ENCODE results near the gene SNX30. TPM values are rescaled to one million over a fixed set of nuclear protein-coding genes. Genes with fewer than 3 reads are reported as not detected.

The SNX30 gene
- total RNA-seq, 1 donor from 2014 or later: 10.7 TPM

DNA sequence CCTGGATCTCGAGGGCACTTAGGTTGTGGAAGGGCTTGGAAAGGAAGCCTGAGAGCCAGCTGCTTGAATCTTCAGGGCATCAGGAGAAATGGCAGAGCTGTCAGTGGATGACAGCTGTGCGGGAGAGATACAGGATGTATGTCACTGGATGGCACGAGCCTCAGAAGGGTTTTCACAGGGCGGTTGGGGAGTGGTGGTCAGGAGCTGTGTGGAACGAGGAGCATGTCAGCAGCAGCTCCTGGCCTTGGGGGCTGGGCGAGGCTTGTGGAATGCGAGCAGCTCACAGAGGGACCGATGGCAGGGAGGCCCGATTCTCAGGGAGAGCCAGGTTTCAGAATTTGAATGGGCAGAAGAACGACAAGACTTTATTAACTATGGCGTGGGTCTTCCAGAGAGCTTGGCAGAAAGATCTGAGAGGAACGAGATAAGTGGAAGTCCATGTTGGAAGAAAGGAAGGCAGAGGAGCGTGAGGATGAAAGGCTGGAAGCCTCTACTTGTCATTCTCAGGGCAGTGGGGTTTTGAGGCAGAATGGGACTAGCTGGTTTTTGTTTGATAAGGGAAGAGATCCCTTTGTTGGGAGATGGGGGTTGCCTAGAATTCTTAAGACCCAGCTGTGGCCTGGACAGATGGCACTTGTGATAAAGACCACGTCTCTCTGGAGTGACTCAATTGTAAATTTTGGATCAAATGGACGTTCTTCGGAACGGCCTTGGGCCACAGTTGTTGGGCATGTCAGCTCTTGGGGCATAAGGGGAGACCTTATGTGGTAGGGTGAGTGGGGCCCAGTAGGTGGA lies 60.3 kb downstream of the SNX30 start:
- DNase-seq (ENCODE audit: low spot score) (no peak), ATAC-seq (no peak)
- intact Hi-C loops (cut with DNase I): no loop called here

GRCh38 chr9:112811518-112811917 lies 61.0 kb downstream of the SNX30 start:
- ATAC-seq (no peak), DNase-seq (ENCODE audit: low spot score) (no peak)
- intact Hi-C loops (cut with DNase I): no loop called here

GRCh38 chr9:112815868-112816267 lies 65.3 kb downstream of the SNX30 start:
- ATAC-seq: no peak
- DNase-seq (ENCODE audit: low spot score): no peak
- intact Hi-C loops (cut with DNase I): no loop called here

- ATAC-seq (no peak), DNase-seq (ENCODE audit: low spot score) (no peak)
- intact Hi-C loops (cut with DNase I): no loop called here
These were observed 67.3 kb downstream of the SNX30 start for GRCh38 chr9:112817860-112818203.

GRCh38 chr9:112819635-112820496 lies 69.3 kb downstream of the SNX30 start:
- ATAC-seq: peak; percentile 88
- intact Hi-C loops (cut with DNase I): no loop called here
- no peak for DNase-seq (ENCODE audit: low spot score)

DNA sequence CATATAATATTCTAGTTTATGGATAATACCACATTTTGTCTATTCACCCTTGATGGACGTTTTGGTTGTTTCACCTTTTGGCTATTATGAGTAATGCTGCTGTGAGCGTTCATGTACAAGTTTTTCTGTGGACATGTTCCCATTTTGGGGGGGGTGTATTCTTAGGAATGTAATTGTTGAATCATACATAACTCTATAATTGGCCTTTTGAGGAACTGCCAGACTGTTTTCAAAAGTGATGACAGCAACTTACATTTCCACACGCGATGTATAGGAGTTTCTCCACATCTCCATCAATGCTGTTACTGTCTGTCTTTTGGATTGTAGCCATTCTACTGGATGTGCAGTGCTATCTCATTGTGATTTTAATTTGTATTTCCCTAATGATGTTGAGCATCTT lies 70.3 kb downstream of the SNX30 start:
- ATAC-seq: no peak
- intact Hi-C loops (cut with DNase I): no loop called here

DNA sequence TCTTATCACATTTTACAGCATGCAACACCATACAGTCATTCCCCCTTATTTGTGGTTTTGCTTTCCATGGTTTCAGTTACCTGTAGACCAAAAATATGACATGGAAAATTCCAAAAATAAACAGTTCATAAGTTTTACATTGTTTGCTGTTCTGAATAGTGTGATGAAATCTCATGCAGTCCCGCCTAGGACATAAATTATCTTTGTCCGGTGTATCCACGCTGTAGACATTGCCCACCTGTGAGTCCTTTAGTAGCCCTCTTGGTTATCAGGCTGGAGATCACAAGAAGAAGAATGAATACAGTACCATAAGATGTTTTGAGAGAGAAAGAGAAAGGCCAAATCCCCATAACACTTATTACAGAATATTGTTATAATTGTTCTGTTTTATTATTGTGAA lies 72.1 kb downstream of the SNX30 start:
- intact Hi-C loops (cut with DNase I): no loop called here

More for the DNA sequence above, 70.3 kb downstream of the SNX30 start:
- no peak for DNase-seq (ENCODE audit: low spot score)

DNA sequence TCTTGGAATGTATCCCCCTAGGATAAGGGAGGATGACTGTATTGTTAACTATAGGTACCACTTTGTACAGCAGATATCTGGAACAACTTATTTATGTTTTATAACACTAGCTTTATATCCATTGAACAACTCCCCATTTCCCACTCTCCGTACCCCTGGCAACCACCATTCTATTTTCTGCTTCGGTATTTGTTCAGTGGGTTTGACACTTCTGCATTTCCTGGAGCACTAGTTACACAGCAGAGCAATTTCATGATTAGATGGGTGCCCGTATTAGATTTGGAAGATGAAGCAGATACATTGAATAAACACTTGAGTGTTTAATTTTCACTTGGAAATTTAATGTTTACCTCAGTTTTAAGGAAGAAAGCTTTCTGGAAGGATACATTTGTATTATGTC lies 72.7 kb downstream of the SNX30 start:
- DNase-seq (ENCODE audit: low spot score): no peak
- intact Hi-C loops (cut with DNase I): no loop called here

More for the DNA sequence above, 72.1 kb downstream of the SNX30 start:
- ATAC-seq (no peak), DNase-seq (ENCODE audit: low spot score) (no peak)

GRCh38 chr9:112831281-112831851 lies 80.8 kb downstream of the SNX30 start:
- DNase-seq (ENCODE audit: low spot score) (no peak), ATAC-seq (peak; percentile 71)
- intact Hi-C loops (cut with DNase I): no loop called here

More for the DNA sequence above, 72.7 kb downstream of the SNX30 start:
- no peak for ATAC-seq

DNA sequence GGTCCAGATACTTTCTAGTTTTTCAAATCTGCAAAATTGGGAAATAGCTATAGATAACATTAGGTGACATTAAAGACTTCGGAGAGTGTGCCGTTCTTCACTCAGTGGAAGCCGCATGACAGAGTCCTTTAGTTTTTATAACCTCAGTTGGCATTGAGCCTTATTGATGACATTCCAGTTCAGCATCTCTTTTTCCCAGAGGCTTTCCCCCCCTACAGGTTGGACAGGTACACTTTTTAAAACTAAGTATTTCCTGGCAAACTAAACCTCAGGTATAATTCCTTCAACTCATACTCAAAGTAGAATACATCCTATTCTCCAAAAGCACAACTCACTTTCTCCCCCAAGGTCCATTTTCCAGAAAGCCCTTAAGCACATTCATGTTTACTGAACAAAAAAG lies 81.4 kb downstream of the SNX30 start:
- ATAC-seq (no peak), DNase-seq (ENCODE audit: low spot score) (no peak)
- intact Hi-C loops (cut with DNase I): no loop called here

GRCh38 chr9:112833081-112833480 lies 82.5 kb downstream of the SNX30 start:
- DNase-seq (ENCODE audit: low spot score) (no peak), ATAC-seq (no peak)
- intact Hi-C loops (cut with DNase I): no loop called here

DNA sequence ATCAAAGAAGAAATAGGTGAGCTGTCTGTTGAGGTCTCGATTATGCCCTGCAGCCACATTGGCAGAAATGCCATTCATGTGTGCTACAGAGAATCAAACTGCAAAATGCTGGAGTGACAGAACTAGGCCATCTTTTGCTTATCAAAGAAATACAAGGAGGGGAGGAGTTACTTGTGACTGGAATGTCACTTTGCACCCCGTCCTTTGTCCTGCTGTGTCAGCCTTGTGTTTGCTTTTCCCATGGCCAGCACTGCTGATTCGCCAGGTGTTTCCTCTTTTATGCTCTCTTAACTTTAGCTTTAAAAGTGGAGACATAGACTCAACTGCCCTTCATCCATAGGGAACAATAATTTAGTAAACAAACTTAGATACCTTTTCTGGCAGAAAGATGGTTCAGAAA lies 85.8 kb downstream of the SNX30 start:
- no peak for ATAC-seq
- no peak for DNase-seq (ENCODE audit: low spot score)
- intact Hi-C loops (cut with DNase I): no loop called here

DNA sequence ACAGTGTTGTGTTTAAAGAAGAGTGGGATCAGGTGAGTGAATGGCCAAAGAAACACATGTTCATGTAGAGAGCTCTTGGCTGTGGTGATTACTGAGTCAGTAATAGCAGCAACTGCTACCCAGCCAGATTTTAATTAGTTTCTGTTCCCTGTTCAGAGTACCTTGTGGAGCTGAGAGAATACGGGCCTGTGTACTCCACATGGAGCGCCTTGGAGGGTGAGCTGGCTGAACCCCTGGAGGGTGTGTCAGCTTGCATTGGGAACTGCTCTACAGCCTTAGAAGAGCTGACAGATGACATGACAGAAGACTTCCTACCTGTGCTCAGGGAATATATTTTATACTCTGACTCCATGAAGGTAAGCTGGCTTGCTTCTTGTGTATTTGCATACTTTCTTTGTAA lies 87.8 kb downstream of the SNX30 start:
- ATAC-seq (no peak), DNase-seq (ENCODE audit: low spot score) (no peak)
- intact Hi-C loops (cut with DNase I): no loop called here

- ATAC-seq (peak; percentile 36), DNase-seq (ENCODE audit: low spot score) (no peak)
- intact Hi-C loops (cut with DNase I): no loop called here
These were observed 88.8 kb downstream of the SNX30 start for GRCh38 chr9:112839331-112839730.

DNA sequence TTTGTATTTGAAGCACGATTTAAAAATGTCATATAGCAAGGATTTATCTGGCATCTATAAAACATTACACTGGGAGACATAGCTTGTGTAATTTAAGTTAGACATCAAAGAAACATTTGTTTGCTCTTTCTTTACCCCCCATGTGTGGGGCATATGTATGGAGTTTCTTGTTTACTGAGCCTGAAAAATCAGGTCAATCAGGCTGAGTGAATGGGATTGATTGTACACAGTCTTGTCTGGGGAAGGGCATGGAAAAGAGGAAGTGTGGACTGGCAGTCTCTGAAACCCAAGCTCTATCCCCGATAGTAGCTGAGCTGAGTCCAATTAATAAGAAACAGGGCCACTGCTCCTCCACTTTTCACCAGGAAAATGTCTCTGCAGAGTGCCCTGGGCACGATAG lies 90.7 kb downstream of the SNX30 start:
- intact Hi-C loops (cut with DNase I): no loop called here
- ATAC-seq (no peak), DNase-seq (ENCODE audit: low spot score) (no peak)

DNA sequence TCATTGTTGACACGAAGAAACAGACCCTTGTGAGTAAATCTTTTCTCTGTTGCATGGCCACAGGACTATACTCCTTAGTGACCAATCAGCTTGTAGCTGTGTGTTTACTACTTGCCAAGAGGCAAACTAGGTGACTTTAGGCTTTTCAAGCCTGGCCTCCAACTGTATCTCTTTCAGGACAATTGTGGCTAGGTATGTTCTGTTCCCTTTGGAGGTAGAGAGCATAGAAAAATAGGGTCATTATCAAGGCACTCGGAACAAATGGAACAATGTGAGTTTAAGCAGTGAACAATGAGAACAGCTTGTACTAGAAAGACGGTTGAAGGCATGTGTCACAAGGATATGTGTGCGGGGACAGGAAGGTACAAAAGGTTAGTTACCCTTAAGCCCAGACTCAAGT lies 92.0 kb downstream of the SNX30 start:
- no peak for DNase-seq (ENCODE audit: low spot score)
- no peak for ATAC-seq
- intact Hi-C loops (cut with DNase I): no loop called here

DNA sequence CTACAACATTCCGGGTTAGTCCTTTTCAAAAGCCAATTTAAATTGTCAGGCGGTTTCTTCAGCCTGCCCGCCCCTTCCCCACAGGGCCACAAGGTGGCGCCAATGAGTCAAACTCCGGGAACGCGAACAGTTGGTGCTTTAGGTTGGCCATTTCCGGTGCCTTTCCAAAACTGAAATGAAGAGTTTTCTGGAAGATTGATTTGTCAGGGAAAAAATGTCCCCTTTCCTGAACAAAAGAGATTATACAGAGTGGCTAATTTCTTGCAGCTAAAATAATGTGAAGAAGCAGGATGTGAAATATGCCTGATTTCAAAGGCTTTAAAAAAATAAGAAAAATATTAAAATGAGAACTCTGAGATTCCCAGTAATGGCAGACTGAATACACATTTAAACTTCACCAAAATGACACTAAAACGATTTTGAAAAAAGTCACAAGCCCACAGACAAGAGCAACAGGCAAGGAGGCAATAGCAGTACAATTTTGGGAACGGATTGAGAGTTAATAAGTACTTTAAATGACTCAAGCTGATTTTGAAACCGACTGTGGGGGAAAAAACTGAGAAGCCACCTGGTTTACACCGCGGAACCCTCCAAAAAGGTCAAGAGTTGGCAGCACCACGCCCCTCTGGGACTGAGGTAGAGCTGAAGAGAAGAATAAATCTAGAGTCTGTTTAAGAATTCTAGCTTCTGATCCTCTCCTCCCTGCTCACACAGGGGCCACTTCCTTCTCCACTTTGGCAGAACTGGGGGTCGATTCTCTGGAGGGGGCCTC lies 94.4 kb downstream of the SNX30 start:
- intact Hi-C loops (cut with DNase I): no loop called here
- DNase-seq (ENCODE audit: low spot score): peak; percentile 88
- peak; percentile 84 for ATAC-seq

- no peak for ATAC-seq
- intact Hi-C loops (cut with DNase I): no loop called here
- DNase-seq (ENCODE audit: low spot score): no peak
These were observed 96.2 kb downstream of the SNX30 start for GRCh38 chr9:112846528-112847488.
